Breast epithelium (tissue), 4 donors: ENCODE measurements around the gene FAM177B. TPM values are rescaled to one million over a fixed set of nuclear protein-coding genes. Genes with fewer than 3 reads are reported as not detected.

Experiments used
- DNase-seq, 2 donors: peaks; one replicate each; pipeline ENCODE4 v3.0.0-alpha.2; 2019; ENCODE audit warnings: low spot score in 2 of 2
- H3K27ac ChIP-seq, 2 donors: fragments of 200-600 bp; sonication (generic) in 1 of 2; one replicate each; pipeline ENCODE4 v1.5.1; 2016 to 2019; ENCODE audit warnings: mild to moderate bottlenecking in 1 of 2
- H3K27me3 ChIP-seq, 2 donors: fragments of 200-600 bp; sonication (generic) in 1 of 2; one replicate each; pipeline versions ENCODE4 v1.5.1 to v1.6.0; 2017 to 2019; ENCODE audit warnings: control low read depth in 1 of 2, mild to moderate bottlenecking in 1 of 2
- H3K36me3 ChIP-seq: fragments of 200-600 bp; one replicate; pipeline ENCODE4 v1.5.1; 2019
- H3K4me1 ChIP-seq, 2 donors: fragments of 200-600 bp; sonication (generic); one replicate each; pipeline ENCODE4 v1.5.1; 2016 to 2019; ENCODE audit warnings: control low read depth in 1 of 2
- H3K4me3 ChIP-seq, 3 donors: fragments of 200-600 bp; sonication (generic); 1 replicate in 2 of 3; 2 replicates in 1 of 3; pipeline ENCODE4 v1.5.1; 2016 to 2019; ENCODE audit warnings: mild to moderate bottlenecking in 3 of 3, moderate library complexity in 2 of 3
- H3K9me3 ChIP-seq, 2 donors: fragments of 200-600 bp; sonication (generic) in 1 of 2; one replicate each; pipeline ENCODE4 v1.5.1; 2016 to 2019; ENCODE audit warnings: control low read depth in 1 of 2
- CTCF ChIP-seq, 3 donors: fragments of 450-650 bp; IDR thresholded peaks; one replicate each; pipeline ENCODE4 v1.5.1; 2016 to 2017; ENCODE audit warnings: antibody characterized with exemption in 3 of 3, mild to moderate bottlenecking in 3 of 3, moderate library complexity in 3 of 3
- POLR2A ChIP-seq: fragments of 450-650 bp; IDR thresholded peaks from one replicate; pipeline ENCODE4 v1.6.1; 2016; ENCODE audit warnings: antibody characterized with exemption, mild to moderate bottlenecking, moderate library complexity
- POLR2AphosphoS5 ChIP-seq, 3 donors: sonication (generic); formaldehyde crosslinking; IDR thresholded peaks; one replicate each; pipeline ENCODE4 v1.6.1; 2017; ENCODE audit warnings: antibody characterized with exemption in 3 of 3
- intact Hi-C: fragments of 100-400 bp; cut with DNase I; formaldehyde crosslinking; loops from one replicate; pipeline ENCODE4 v1.15.1; 2023; ENCODE audit warnings: low total_unique reads
- total RNA-seq, 3 donors: library from RNA; depleted of rRNA; stranded (reverse); fragments of >200 nt; gene quantifications; one replicate each; pipeline ENCODE4 v1.1.0, GENCODE V29; 2016

Gene FAM177B
- total RNA-seq, 3 donors from 2014 or later = 1.4 to 2.3 (median 2.3) TPM

GRCh38 chr1:222697826-222698225, 39.2 kb upstream of the FAM177B start:
- Histone ChIP-seq H3K27ac (no peak overlapping the region), H3K9me3 (no peaks in the 10 kb centered on the region), H3K27me3 (no peaks in the 10 kb centered on the region), H3K36me3 (no peaks in the 10 kb centered on the region), H3K4me1 (no peaks in the 10 kb centered on the region), H3K4me3 (no peak overlapping the region)
- intact Hi-C loops = no loop called here
- TF ChIP-seq CTCF (IDR thresholded peaks at IDR 0.05) (no peak), POLR2AphosphoS5 (IDR thresholded peaks at IDR 0.05) (no peak), POLR2A (no peak)
- DNase-seq = no peak

GRCh38 chr1:222702210-222702609, 34.8 kb upstream of the FAM177B start:
- no peaks in the 10 kb centered on the region for H3K36me3 ChIP-seq
- no peaks in the 10 kb centered on the region for H3K4me1 ChIP-seq
- H3K9me3 ChIP-seq = no peaks in the 10 kb centered on the region
- no peak overlapping the region for H3K27ac ChIP-seq
- H3K27me3 ChIP-seq = no peaks in the 10 kb centered on the region
- TF ChIP-seq POLR2AphosphoS5 (IDR thresholded peaks at IDR 0.05) (no peak), CTCF (IDR thresholded peaks at IDR 0.05) (no peak), POLR2A (no peak)
- intact Hi-C loops = no loop called here
- DNase-seq = no peak
- no peak overlapping the region for H3K4me3 ChIP-seq

GRCh38 chr1:222704260-222704659, 32.7 kb upstream of the FAM177B start:
- intact Hi-C loops = no loop called here

GRCh38 chr1:222706815-222707214, 30.2 kb upstream of the FAM177B start:
- no peak overlapping the region for H3K27ac ChIP-seq
- H3K4me1 ChIP-seq = peaks cover 0 to 6% of the 10 kb centered on the region in 2 donors
- H3K4me3 ChIP-seq = no peak overlapping the region
- no peaks in the 10 kb centered on the region for H3K36me3 ChIP-seq
- no peaks in the 10 kb centered on the region for H3K9me3 ChIP-seq
- DNase-seq = no peak
- H3K27me3 ChIP-seq = no peaks in the 10 kb centered on the region
- TF ChIP-seq POLR2A = no peak
- no peak for TF ChIP-seq CTCF (IDR thresholded peaks at IDR 0.05)
- no peak for TF ChIP-seq POLR2AphosphoS5 (IDR thresholded peaks at IDR 0.05)
- intact Hi-C loops = no loop called here

More at GRCh38 chr1:222704260-222704659, 32.7 kb upstream of the FAM177B start:
- no peak overlapping the region for H3K4me3 ChIP-seq
- H3K27me3 ChIP-seq = no peaks in the 10 kb centered on the region
- no peaks in the 10 kb centered on the region for H3K36me3 ChIP-seq
- no peak for DNase-seq
- no peaks in the 10 kb centered on the region for H3K9me3 ChIP-seq
- no peak overlapping the region for H3K27ac ChIP-seq
- TF ChIP-seq POLR2AphosphoS5 (IDR thresholded peaks at IDR 0.05) (no peak), CTCF (IDR thresholded peaks at IDR 0.05) (no peak), POLR2A (no peak)
- H3K4me1 ChIP-seq = no peaks in the 10 kb centered on the region

GRCh38 chr1:222709700-222710153, 27.3 kb upstream of the FAM177B start:
- H3K4me1 ChIP-seq = peaks cover 0 to 6% of the 10 kb centered on the region in 2 donors
- no peak overlapping the region for H3K27ac ChIP-seq
- no peaks in the 10 kb centered on the region for H3K36me3 ChIP-seq
- H3K27me3 ChIP-seq = no peaks in the 10 kb centered on the region
- intact Hi-C loops = no loop called here
- no peaks in the 10 kb centered on the region for H3K9me3 ChIP-seq
- H3K4me3 ChIP-seq = no peak overlapping the region
- no peak for TF ChIP-seq CTCF (IDR thresholded peaks at IDR 0.05)
- no peak for TF ChIP-seq POLR2A
- TF ChIP-seq POLR2AphosphoS5 (IDR thresholded peaks at IDR 0.05) = no peak
- no peak for DNase-seq
